T-cell (primary cell): Measurements from ENCODE around the gene LRCH3. TPM values are rescaled to one million over a fixed set of nuclear protein-coding genes. Genes with fewer than 3 reads are reported as not detected.
A peak's percentile ranks its signal among the peaks of the same experiment; 100 is the strongest.

Experiments used
- ATAC-seq, 4 experiments: fragments of 200-7000 bp in 3 of 4; fragments of 150-1000 bp in 1 of 4; cut with Tn5 transposase; replicated peaks in 1 of 4; 1 replicate in 3 of 4; 2 replicates in 1 of 4; pipeline ENCODE4 v1.10.0; 2021; ENCODE audit warnings: moderate library complexity in 3 of 4, mild to moderate bottlenecking in 2 of 4, moderate number of reproducible peaks in 1 of 4
- CTCF ChIA-PET, 2 donors: fragments of 300-600 bp; sonication (Branson Sonifier 250); formaldehyde crosslinking; loops; one replicate each; lab custom pipeline; 2022; ENCODE audit warnings: antibody characterized with exemption in 2 of 2; lab: Charles Lee
- POLR2A ChIA-PET, 2 donors: fragments of 300-600 bp; sonication (Branson Sonifier 250); formaldehyde crosslinking; loops; one replicate each; lab custom pipeline; 2022; ENCODE audit warnings: antibody characterized with exemption in 2 of 2; lab: Charles Lee
- DNase-seq, 35 experiments: peaks; one replicate each; pipeline versions ENCODE4 v3.0.0 to v3.0.0-alpha.2; 2013 to 2023
- H3K27ac ChIP-seq: one replicate; pipeline ENCODE4 v1.5.1; 2013; ENCODE audit warnings: low read length
- H3K27me3 ChIP-seq, 2 experiments: replicated peaks in 1 of 2; 1 replicate in 1 of 2; 2 replicates in 1 of 2; pipeline versions ENCODE4 v1.6.1 to v1.7.0; 2013; ENCODE audit warnings: low read length in 1 of 2, mixed read lengths in 1 of 2; ENCODE audit not compliant: control insufficient read depth in 2 of 2, insufficient read depth in 2 of 2; ENCODE audit errors: extremely low read depth in 1 of 2
- H3K36me3 ChIP-seq, 2 donors: 1 replicate in 1 of 2; 2 replicates in 1 of 2; pipeline versions ENCODE4 v1.6.1 to v1.7.0; 2013; ENCODE audit warnings: low read length in 1 of 2; ENCODE audit not compliant: control insufficient read depth in 2 of 2, insufficient read depth in 1 of 2; ENCODE audit errors: extremely low read depth in 1 of 2
- H3K4me1 ChIP-seq, 2 experiments: 1 replicate in 1 of 2; 2 replicates in 1 of 2; pipeline versions ENCODE4 v1.6.1 to v1.7.0; 2013; ENCODE audit warnings: low read length in 2 of 2, mixed read lengths in 1 of 2; ENCODE audit not compliant: insufficient read depth in 2 of 2, control insufficient read depth in 1 of 2; ENCODE audit errors: extremely low read depth in 1 of 2
- H3K4me3 ChIP-seq, 2 donors: 1 replicate in 1 of 2; 2 replicates in 1 of 2; pipeline versions ENCODE4 v1.5.1 to v1.7.0; 2013; ENCODE audit warnings: mild to moderate bottlenecking in 2 of 2, low read length in 1 of 2, moderate library complexity in 1 of 2; ENCODE audit not compliant: control insufficient read depth in 1 of 2; ENCODE audit errors: extremely low read depth in 1 of 2
- H3K9me3 ChIP-seq: 2 replicates; pipeline ENCODE4 v1.7.0; 2013
- H3K27ac Mint-ChIP-seq, 2 donors: one replicate each; pipeline ENCODE4 v1.8.0; 2020 to 2021; ENCODE audit warnings: mild to moderate bottlenecking in 2 of 2, mixed read lengths in 2 of 2
- H3K27me3 Mint-ChIP-seq, 2 donors: one replicate each; pipeline ENCODE4 v1.8.0; 2021 to 2022; ENCODE audit warnings: mixed read lengths in 2 of 2
- H3K36me3 Mint-ChIP-seq: one replicate; pipeline ENCODE4 v1.8.0; 2021; ENCODE audit warnings: mixed read lengths
- H3K4me1 Mint-ChIP-seq, 3 donors: one replicate each; pipeline ENCODE4 v1.8.0; 2020 to 2022; ENCODE audit warnings: mixed read lengths in 3 of 3, mild to moderate bottlenecking in 1 of 3
- H3K4me3 Mint-ChIP-seq, 3 donors: one replicate each; pipeline ENCODE4 v1.8.0; 2020 to 2022; ENCODE audit warnings: mild to moderate bottlenecking in 3 of 3, mixed read lengths in 3 of 3, moderate library complexity in 3 of 3
- H3K9me3 Mint-ChIP-seq, 3 donors: one replicate each; pipeline ENCODE4 v1.8.0; 2020 to 2022; ENCODE audit warnings: mixed read lengths in 3 of 3
- WGBS: methylation state at CpG from one replicate; pipeline ENCODE4 v1.1.5; 2013; ENCODE audit warnings: missing lambda C conversion rate; ENCODE audit not compliant: insufficient coverage; 5-methylcytosine and 5-hydroxymethylcytosine counted together
- total RNA-seq, 35 experiments: library from RNA in 6 of 35; stranded (reverse) in 6 of 35; fragments of 120-200 nt in 1 of 35; gene quantifications; one replicate each; pipeline versions ENCODE4 v1.2.1 to v1.2.4 and lab custom pipeline; 2013 to 2026

The LRCH3 gene
- total RNA-seq: 10 to 100 TPM; 51.4 to 75.1 (median 62.2) TPM
- total RNA-seq (2013): 61.5 TPM
- total RNA-seq (lab: John Stamatoyannopoulos, UW): 45.2 to 146 (median 68.4) reads per million in 29 experiments

DNA sequence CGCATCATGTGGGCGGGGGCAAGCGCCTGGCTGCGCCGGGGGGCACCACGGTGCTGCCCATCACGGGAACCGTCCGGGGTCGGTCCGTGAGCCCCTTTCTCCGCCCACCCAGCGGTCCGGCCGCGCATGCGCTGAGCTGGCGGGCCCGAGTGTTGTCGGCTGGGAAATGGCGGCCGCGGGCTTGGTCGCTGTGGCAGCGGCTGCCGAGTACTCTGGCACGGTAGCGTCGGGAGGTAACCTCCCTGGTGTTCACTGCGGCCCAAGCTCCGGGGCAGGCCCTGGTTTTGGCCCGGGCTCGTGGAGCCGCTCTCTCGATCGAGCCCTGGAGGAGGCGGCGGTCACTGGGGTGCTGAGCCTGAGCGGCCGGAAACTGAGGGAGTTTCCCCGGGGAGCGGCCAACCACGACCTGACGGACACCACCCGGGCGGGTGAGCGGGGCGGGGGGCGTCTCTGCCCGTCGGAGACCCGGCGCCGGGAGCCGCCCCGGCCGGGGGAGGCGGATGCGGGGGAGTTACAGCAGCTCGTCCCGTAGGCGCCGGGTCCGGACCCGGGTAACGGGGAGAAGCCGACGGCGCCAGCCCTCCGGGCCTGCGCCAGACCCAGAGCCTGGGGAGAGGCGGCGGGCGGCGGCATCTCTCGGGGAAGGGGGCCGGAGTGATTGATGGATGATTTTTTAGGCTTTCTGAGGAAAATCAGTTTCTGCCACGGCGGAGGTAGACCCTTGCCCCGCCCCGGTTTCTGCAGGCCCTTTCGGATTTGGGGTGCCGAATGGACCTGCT lies at the start of gene LRCH3:
LRCH3 (plus strand) TSS at position 142 of the 779 bp plus-strand sequence; CDS start at position 167, 25 bp downstream.
- Mint-ChIP-seq H3K4me1 (peaks cover 46 to 48% (median 48%) of the 10 kb centered on the region in 3 donors), H3K27ac (peak within 1 kb of the TSS; percentile 95 to 96), H3K36me3 (peaks cover 7% of the 10 kb centered on the region), H3K27me3 (no peaks in the 10 kb centered on the region), H3K9me3 (no peaks in the 10 kb centered on the region), H3K4me3 (peak within 1 kb of the TSS; percentile 94 to 96 (median 95))
- Histone ChIP-seq H3K4me1 (peaks cover 10 to 14% of the 10 kb centered on the region in 2 experiments), H3K4me3 (peak within 1 kb of the TSS; percentile 96 to 97), H3K27ac (peak within 1 kb of the TSS; percentile 98), H3K36me3 (no peaks in the 10 kb centered on the region), H3K9me3 (no peaks in the 10 kb centered on the region), H3K27me3 (no peaks in the 10 kb centered on the region)
- ChIA-PET CTCF (interaction anchor here in 1 of 2 donors (0.9 to 1.2 kb wide), 3 partner anchors 40 to 79 kb away, joined by 3 to 4 read pairs (median 3); no protein-coding TSS in a partner anchor), POLR2A (interaction anchor here (0.5 to 0.6 kb wide), 2 partner anchors 35 to 37 kb away, joined by 3 to 6 read pairs; no protein-coding TSS in a partner anchor)
- ATAC-seq (peak; percentile 81 to 82 (median 81)), DNase-seq (peak; percentile 55 to 88 (median 75))
- WGBS: under 1% methylated on average over 82 of the region's 83 CpGs

DNA sequence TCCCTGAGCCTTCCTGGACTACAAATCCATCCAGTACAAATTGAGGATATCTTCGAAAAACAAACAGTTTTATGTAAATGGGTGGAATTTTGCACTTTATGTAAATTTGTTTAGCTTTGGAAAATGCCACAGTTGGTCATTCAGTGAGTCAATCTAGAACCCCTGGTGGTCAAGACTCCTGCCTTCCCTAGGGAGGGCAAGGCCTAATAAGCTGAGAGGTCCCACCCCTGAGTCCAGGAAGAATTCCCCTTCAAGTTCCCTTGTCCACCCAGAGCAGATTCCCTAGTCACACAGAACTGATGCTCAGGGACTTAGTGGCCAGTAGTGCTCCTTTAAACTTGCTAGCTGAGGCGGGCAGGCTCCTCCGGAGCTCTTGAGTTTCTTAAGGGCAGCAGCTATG lies 48.3 kb upstream of the LRCH3 start:
- Histone ChIP-seq H3K27ac (no peak overlapping the region), H3K36me3 (no peaks in the 10 kb centered on the region), H3K9me3 (no peaks in the 10 kb centered on the region), H3K4me1 (peaks cover 0 to under 1% of the 10 kb centered on the region in 2 experiments), H3K4me3 (no peak overlapping the region), H3K27me3 (no peaks in the 10 kb centered on the region)
- Mint-ChIP-seq H3K27me3 (no peaks in the 10 kb centered on the region), H3K9me3 (no peaks in the 10 kb centered on the region), H3K27ac (no peak overlapping the region), H3K4me1 (peaks cover under 1 to 3% (median 2%) of the 10 kb centered on the region in 3 donors), H3K36me3 (peaks cover 3% of the 10 kb centered on the region), H3K4me3 (no peak overlapping the region)
- ATAC-seq (no peak), DNase-seq (no peak)
- ChIA-PET POLR2A (no interaction called here), CTCF (interaction anchor here in 1 of 2 donors (1.2 kb wide), 1 partner anchor 59 kb away, joined by 4 read pairs; no protein-coding TSS in a partner anchor)
- WGBS: 90% methylated on average over 2 of the region's 3 CpGs

GRCh38 chr3:197746209-197746608 lies 44.8 kb upstream of the LRCH3 start:
- DNase-seq (no peak), ATAC-seq (no peak)
- Histone ChIP-seq H3K36me3 (no peaks in the 10 kb centered on the region), H3K9me3 (no peaks in the 10 kb centered on the region), H3K4me3 (no peak overlapping the region), H3K27ac (no peak overlapping the region), H3K4me1 (peaks cover 5 to 15% of the 10 kb centered on the region in 2 experiments), H3K27me3 (no peaks in the 10 kb centered on the region)
- peaks cover 17 to 20% (median 18%) of the 10 kb centered on the region in 3 donors for H3K4me1 Mint-ChIP-seq
- WGBS: no CpG with 5 or more reads among the region's 3 CpGs
- H3K4me3 Mint-ChIP-seq: no peak overlapping the region
- H3K36me3 Mint-ChIP-seq: peaks cover 3% of the 10 kb centered on the region
- POLR2A ChIA-PET: interaction anchor here (0.6 to 0.7 kb wide), 2 partner anchors 31 to 164 kb away, joined by 3 to 7 read pairs; no protein-coding TSS in a partner anchor
- H3K9me3 Mint-ChIP-seq: no peaks in the 10 kb centered on the region
- no peaks in the 10 kb centered on the region for H3K27me3 Mint-ChIP-seq
- CTCF ChIA-PET: interaction anchor here (0.5 to 0.6 kb wide), 2 partner anchors 10 to 16 kb away, joined by 3 to 5 read pairs; no protein-coding TSS in a partner anchor
- H3K27ac Mint-ChIP-seq: no peak overlapping the region

DNA sequence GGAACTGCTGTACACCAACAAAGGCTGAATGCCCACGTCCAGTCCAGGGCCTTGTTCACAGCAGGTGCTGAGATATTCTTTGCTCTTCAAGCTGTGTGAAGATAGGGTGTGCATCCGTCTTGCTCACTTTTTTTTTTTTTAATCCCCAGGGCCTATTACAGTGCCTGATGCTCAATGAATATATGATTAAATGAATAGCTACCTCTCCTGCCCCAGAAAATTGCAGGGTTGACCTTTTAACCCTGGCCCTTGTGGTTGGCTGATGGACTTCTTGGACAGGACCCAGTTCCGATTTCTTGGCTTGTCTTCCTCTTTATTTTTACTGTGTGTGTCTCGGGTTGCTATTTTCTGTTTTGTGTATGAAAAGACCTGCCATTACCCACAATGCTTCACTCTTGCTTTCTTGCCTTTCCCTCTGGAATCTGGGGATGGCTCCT lies 44.2 kb upstream of the LRCH3 start:
- no peaks in the 10 kb centered on the region for H3K27me3 Mint-ChIP-seq
- Histone ChIP-seq H3K27me3 (no peaks in the 10 kb centered on the region), H3K4me1 (peaks cover 5 to 21% of the 10 kb centered on the region in 2 experiments), H3K36me3 (no peaks in the 10 kb centered on the region), H3K4me3 (no peak overlapping the region), H3K9me3 (no peaks in the 10 kb centered on the region), H3K27ac (no peak overlapping the region)
- H3K27ac Mint-ChIP-seq: peak overlapping the region in 1 of 2 donors; percentile 16
- no peaks in the 10 kb centered on the region for H3K9me3 Mint-ChIP-seq
- WGBS: 100% methylated on average over 2 of the region's 4 CpGs
- ChIA-PET CTCF (interaction anchor here (0.6 to 0.7 kb wide), 2 partner anchors 14 to 453 kb away, joined by 3 to 5 read pairs; no protein-coding TSS in a partner anchor), POLR2A (no interaction called here)
- H3K4me1 Mint-ChIP-seq: peaks cover 21 to 25% (median 23%) of the 10 kb centered on the region in 3 donors
- no peak for ATAC-seq
- peaks cover 3% of the 10 kb centered on the region for H3K36me3 Mint-ChIP-seq
- DNase-seq: no peak
- no peak overlapping the region for H3K4me3 Mint-ChIP-seq

GRCh38 chr3:197748597-197749314 lies 42.3 kb upstream of the LRCH3 start:
- Mint-ChIP-seq H3K27me3 (no peaks in the 10 kb centered on the region), H3K4me1 (peaks cover 36 to 42% (median 37%) of the 10 kb centered on the region in 3 donors), H3K4me3 (peak overlapping the region; percentile 92 to 95 (median 93)), H3K36me3 (no peaks in the 10 kb centered on the region), H3K9me3 (no peaks in the 10 kb centered on the region), H3K27ac (peak overlapping the region; percentile 92 to 94)
- ATAC-seq (no peak), DNase-seq (peak in 1 of 35 experiments; percentile 13)
- H3K27ac ChIP-seq: peak overlapping the region; percentile 78
- no peaks in the 10 kb centered on the region for H3K36me3 ChIP-seq
- no peaks in the 10 kb centered on the region for H3K9me3 ChIP-seq
- peaks cover 5 to 27% of the 10 kb centered on the region in 2 experiments for H3K4me1 ChIP-seq
- WGBS: 50% methylated on average over 2 of the region's 12 CpGs
- no peaks in the 10 kb centered on the region for H3K27me3 ChIP-seq
- POLR2A ChIA-PET: interaction anchor here (0.6 kb wide), 4 partner anchors 10 to 61 kb away, joined by 3 to 4 read pairs (median 3); no protein-coding TSS in a partner anchor
- CTCF ChIA-PET: interaction anchor here (0.6 to 1.5 kb wide), 6 partner anchors 33 to 74 kb away, joined by 3 to 8 read pairs (median 4); partner anchors contain the start of gene LRCH3 (in 1 of the 2)
- peak overlapping the region; percentile 63 to 78 for H3K4me3 ChIP-seq
